ENCODE results near the gene PRELID3B. TPM values are rescaled to one million over a fixed set of nuclear protein-coding genes. Genes with fewer than 3 reads are reported as not detected.
A peak's percentile ranks its signal among the peaks of the same experiment; 100 is the strongest.

PRELID3B gene
- total and polyA plus RNA-seq, 10 of the 15 experiments (the other 5 are each of a cell fraction or from before 2014, with no cell fraction given) = 72.5 to 151 (median 124) TPM

DNA sequence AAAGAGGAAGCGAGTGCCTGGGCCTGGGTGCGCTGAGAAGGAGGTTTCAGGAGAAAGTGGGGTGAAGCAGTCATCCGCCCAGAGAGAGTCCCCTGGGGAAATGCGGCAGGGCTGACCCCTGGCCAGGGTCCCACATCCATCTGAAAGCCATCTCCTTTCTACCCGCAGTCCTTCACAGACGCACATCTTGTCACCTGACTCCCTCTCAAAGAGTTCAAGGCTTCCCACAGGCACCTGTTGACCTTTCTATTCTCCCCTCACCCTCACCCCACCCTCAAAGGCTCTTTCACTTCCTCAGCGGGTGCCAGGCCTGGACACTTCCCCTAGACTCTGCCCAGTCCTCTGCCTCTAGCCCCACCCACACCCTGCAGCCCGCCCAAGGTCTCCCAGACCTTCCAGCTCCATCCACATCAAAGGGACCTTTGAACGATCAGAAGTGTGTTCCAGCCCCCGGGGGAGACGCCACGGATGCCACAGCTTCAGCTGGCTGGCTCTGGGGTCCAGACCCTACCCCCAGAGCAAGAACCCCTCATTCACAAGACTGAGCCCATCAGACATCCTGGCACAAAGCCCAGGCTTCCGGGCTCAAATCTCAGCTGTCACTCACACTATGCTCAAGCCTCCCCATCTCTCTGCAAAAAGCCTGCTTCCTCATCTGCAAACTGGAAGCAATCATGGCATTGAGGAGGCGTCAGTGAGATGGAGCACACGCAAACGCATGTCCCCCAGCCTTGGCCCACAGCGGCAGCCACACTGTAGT is 37.6 kb downstream of the PRELID3B start (continued):
- TF ChIP-seq, protein P1, sequence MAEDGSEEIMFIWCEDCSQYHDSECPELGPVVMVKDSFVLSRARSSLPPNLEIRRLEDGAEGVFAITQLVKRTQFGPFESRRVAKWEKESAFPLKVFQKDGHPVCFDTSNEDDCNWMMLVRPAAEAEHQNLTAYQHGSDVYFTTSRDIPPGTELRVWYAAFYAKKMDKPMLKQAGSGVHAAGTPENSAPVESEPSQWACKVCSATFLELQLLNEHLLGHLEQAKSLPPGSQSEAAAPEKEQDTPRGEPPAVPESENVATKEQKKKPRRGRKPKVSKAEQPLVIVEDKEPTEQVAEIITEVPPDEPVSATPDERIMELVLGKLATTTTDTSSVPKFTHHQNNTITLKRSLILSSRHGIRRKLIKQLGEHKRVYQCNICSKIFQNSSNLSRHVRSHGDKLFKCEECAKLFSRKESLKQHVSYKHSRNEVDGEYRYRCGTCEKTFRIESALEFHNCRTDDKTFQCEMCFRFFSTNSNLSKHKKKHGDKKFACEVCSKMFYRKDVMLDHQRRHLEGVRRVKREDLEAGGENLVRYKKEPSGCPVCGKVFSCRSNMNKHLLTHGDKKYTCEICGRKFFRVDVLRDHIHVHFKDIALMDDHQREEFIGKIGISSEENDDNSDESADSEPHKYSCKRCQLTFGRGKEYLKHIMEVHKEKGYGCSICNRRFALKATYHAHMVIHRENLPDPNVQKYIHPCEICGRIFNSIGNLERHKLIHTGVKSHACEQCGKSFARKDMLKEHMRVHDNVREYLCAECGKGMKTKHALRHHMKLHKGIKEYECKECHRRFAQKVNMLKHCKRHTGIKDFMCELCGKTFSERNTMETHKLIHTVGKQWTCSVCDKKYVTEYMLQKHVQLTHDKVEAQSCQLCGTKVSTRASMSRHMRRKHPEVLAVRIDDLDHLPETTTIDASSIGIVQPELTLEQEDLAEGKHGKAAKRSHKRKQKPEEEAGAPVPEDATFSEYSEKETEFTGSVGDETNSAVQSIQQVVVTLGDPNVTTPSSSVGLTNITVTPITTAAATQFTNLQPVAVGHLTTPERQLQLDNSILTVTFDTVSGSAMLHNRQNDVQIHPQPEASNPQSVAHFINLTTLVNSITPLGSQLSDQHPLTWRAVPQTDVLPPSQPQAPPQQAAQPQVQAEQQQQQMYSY (CRISPR knock-in tag; IDR thresholded peaks at IDR 0.05) = no peak
- TF ChIP-seq LARP7 (IDR thresholded peaks at IDR 0.05) (no peak), BMI1 (IDR thresholded peaks at IDR 0.05; ENCODE audit: borderline replicate concordance) (peak; percentile 39; the same call in 1 of the 2 replicates), RBBP5 (conservative IDR thresholded peaks at IDR 0.05) (no peak), POU2F2 (IDR thresholded peaks at IDR 0.05; ENCODE audit: borderline replicate concordance, low read depth, low read length) (peak; percentile 87; the same call in 2 of the 3 replicates), MEF2B (IDR thresholded peaks at IDR 0.05; ENCODE audit: partially characterized antibody, poor library complexity, severe bottlenecking) (peak; percentile 98), ZZZ3 (IDR thresholded peaks at IDR 0.05; ENCODE audit: control insufficient read depth, insufficient read length, low read depth) (no peak), SIX5 (IDR thresholded peaks at IDR 0.05; ENCODE audit: low read depth, low read length, severe bottlenecking) (no peak), CBX5 (IDR thresholded peaks at IDR 0.05; ENCODE audit: low read depth) (no peak), TCF7 (IDR thresholded peaks at IDR 0.05; ENCODE audit: borderline replicate concordance) (peak; percentile 35; the same call in 1 of the 2 replicates), ZBED1 (IDR thresholded peaks at IDR 0.05; ENCODE audit: borderline replicate concordance) (no peak; the same call in 1 of the 2 replicates), HDAC6 (IDR thresholded peaks at IDR 0.05; ENCODE audit: unreplicated experiment) (no peak), FOS (IDR thresholded peaks at IDR 0.05; ENCODE audit: borderline replicate concordance, extremely low read depth, insufficient read length) (no peak), KDM1A (IDR thresholded peaks at IDR 0.05; ENCODE audit: borderline replicate concordance) (no peak), MTA2 (IDR thresholded peaks at IDR 0.05; ENCODE audit: low read depth) (peak; percentile 90), ETV6 (conservative IDR thresholded peaks at IDR 0.05 in 1 of 2, IDR thresholded peaks at IDR 0.05 in 1 of 2; ENCODE audit: borderline replicate concordance in 1 of 2, low read depth in 1 of 2) (peak in 1 of 2 experiments; percentile 78; a peak in 2 of 4 replicates), RAD21 (IDR thresholded peaks at IDR 0.05; ENCODE audit: insufficient read depth, low read depth, low read length) (no peak), GATAD2B (conservative IDR thresholded peaks at IDR 0.05; ENCODE audit: low read depth) (peak; percentile 80)
- TF ChIP-seq, protein P2, sequence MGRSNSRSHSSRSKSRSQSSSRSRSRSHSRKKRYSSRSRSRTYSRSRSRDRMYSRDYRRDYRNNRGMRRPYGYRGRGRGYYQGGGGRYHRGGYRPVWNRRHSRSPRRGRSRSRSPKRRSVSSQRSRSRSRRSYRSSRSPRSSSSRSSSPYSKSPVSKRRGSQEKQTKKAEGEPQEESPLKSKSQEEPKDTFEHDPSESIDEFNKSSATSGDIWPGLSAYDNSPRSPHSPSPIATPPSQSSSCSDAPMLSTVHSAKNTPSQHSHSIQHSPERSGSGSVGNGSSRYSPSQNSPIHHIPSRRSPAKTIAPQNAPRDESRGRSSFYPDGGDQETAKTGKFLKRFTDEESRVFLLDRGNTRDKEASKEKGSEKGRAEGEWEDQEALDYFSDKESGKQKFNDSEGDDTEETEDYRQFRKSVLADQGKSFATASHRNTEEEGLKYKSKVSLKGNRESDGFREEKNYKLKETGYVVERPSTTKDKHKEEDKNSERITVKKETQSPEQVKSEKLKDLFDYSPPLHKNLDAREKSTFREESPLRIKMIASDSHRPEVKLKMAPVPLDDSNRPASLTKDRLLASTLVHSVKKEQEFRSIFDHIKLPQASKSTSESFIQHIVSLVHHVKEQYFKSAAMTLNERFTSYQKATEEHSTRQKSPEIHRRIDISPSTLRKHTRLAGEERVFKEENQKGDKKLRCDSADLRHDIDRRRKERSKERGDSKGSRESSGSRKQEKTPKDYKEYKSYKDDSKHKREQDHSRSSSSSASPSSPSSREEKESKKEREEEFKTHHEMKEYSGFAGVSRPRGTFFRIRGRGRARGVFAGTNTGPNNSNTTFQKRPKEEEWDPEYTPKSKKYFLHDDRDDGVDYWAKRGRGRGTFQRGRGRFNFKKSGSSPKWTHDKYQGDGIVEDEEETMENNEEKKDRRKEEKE (IDR thresholded peaks at IDR 0.05) = no peak
- TF ChIP-seq, protein P3, sequence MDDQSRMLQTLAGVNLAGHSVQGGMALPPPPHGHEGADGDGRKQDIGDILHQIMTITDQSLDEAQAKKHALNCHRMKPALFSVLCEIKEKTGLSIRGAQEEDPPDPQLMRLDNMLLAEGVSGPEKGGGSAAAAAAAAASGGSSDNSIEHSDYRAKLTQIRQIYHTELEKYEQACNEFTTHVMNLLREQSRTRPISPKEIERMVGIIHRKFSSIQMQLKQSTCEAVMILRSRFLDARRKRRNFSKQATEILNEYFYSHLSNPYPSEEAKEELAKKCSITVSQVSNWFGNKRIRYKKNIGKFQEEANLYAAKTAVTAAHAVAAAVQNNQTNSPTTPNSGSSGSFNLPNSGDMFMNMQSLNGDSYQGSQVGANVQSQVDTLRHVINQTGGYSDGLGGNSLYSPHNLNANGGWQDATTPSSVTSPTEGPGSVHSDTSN (IDR thresholded peaks at IDR 0.05; ENCODE audit: insufficient replicate concordance, low read depth, low read length) = peak; percentile 95
